Astrocyte of the spinal cord (primary cell): ENCODE measurements around the gene KRTAP29-1.

Experiments
- DNase-seq: peaks from one replicate; pipeline ENCODE4 v3.0.0; 2011; ENCODE audit warnings: low read depth, low spot score
- H3K4me3 ChIP-seq: 2 replicates; pipeline ENCODE4 v1.5.1; 2011; ENCODE audit warnings: low read depth, mild to moderate bottlenecking, low read length, moderate library complexity
- in situ Hi-C: cut with HindIII; loops from 2 replicates; pipeline ENCODE4 v1.10.0; 2017; ENCODE audit warnings: low sequenced_read_pairs
- TF ChIP-seq, protein P1 (sequence below): IDR thresholded peaks from 2 replicates; pipeline ENCODE4 v1.5.1; 2012; ENCODE audit warnings: low read depth, mild to moderate bottlenecking, low read length, inconsistent platforms

The KRTAP29-1 gene

DNA sequence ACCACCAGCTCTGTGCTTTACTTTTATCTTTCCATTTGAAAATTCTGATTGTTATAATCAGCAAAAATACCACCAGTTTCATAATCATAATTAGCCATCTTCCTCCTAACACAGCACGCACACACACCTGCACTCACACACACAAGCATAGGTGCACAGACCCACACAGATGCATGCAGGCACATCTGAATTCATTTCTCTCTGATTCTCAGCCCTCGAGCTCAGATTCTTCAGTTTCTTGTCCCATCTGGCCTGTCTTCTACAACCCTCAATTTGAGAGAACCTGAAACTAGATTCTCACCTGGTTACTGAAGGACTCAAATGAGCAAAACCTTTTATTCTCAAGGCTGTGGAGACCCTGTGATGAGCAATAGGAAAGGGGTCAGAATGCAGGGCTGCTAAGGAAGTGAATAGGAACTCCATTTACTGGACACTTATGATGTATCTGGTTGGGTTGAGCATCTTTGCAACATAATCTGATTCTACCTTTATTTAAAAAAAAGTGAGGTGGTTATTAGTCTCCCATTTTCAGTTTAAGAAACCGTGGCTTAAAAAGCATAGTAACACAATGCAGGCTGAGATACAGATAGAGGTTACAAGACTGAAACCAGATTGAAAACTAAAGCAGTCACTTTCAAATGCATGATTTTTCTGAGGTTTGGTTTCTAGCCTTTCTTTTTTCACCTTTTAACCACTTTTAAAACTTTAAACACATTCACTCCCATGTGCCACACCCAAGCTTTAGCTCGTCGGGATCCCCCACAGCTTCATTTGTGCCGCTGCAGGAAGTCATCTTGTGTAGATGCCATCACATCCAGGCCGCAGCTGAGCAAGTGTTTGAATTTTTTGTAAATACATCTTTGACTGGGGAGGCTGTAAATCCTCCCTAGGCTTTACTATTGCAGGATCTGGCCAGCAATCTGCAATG, 38.5 kb upstream of the KRTAP29-1 start:
- in situ Hi-C loops, result no loop called here
- no peak for DNase-seq
- TF ChIP-seq, protein P1, sequence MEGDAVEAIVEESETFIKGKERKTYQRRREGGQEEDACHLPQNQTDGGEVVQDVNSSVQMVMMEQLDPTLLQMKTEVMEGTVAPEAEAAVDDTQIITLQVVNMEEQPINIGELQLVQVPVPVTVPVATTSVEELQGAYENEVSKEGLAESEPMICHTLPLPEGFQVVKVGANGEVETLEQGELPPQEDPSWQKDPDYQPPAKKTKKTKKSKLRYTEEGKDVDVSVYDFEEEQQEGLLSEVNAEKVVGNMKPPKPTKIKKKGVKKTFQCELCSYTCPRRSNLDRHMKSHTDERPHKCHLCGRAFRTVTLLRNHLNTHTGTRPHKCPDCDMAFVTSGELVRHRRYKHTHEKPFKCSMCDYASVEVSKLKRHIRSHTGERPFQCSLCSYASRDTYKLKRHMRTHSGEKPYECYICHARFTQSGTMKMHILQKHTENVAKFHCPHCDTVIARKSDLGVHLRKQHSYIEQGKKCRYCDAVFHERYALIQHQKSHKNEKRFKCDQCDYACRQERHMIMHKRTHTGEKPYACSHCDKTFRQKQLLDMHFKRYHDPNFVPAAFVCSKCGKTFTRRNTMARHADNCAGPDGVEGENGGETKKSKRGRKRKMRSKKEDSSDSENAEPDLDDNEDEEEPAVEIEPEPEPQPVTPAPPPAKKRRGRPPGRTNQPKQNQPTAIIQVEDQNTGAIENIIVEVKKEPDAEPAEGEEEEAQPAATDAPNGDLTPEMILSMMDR, result no peak
- no peak overlapping the region for H3K4me3 ChIP-seq

DNA sequence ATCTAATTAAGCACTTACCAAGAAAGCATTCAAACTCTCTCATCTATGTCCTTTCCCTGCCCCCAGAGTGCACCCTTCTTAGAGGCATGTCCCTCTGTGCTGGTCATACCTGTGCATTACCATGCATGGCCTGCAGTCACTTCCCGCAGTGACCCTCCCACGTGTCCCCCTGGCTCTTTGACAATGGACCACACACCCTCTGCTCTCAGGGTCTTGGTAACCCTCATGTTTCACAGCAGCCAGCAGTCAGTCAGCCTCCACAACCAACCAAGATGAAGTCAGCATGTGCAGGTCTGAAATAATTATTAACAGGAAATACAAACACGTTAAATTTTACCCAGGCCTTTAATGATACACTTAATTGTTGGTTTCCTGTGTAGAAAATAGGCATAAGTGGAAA, 37.8 kb upstream of the KRTAP29-1 start:
- H3K4me3 ChIP-seq, result no peak overlapping the region
- DNase-seq, result no peak
- TF ChIP-seq, protein P1, result no peak
- in situ Hi-C loops, result no loop called here

DNA sequence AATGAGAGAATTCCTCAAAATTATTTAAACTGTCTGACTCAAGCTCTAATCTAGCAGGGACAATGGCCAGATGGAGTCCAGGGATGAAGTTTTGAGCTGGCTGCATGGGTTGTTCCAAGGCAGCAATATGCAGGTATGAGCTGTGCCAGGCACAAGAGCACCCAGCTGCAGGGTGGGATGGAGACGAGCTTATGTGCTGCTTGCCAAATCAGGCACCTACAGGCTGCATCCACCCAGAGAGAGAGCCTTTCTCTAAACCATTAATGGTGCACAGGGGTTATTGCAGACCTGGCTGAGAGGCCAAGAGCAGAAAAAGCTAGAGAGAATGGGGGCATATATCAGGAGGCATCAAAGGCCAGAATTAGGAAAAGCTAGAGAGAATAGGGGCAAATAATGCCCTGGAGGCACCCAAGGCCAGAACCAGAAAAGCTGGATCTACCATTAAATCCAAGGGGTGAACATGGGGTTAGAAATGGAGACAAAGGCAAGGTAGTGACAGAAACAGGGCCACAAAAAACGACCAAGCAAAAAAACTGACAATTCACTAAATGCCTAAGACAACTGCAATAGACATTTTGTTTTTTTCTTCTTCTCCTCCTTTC, 37.0 kb upstream of the KRTAP29-1 start:
- in situ Hi-C loops, result no loop called here
- DNase-seq, result no peak
- H3K4me3 ChIP-seq, result no peak overlapping the region

DNA sequence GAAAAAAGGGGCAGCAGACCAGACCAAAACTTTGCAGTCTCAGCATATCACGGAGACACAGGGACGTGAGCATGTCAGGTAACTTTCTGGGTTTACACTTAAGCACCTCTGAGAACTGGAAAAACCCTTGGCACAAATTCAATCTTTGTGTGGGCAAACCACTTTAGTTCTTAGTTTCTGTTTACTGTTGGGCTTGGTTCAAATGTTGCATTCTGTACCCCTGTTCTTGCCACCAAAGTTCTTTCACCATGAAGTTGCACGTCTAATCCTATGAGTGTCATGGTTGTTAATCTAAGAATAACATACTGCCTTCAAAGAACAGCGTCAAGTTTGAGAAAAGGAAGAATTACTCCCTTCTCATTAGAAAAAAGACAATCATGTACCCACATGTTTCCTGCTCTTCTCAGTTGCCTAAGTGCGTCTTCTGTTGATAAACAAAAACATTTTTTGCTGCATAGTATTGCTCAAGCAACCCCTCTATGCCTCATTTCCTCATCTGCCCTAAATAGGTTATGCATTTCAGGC, 36.4 kb upstream of the KRTAP29-1 start:
- no peak overlapping the region for H3K4me3 ChIP-seq
- TF ChIP-seq, protein P1, result no peak
- DNase-seq, result no peak
- in situ Hi-C loops, result no loop called here

More for the DNA sequence above, 37.0 kb upstream of the KRTAP29-1 start:
- TF ChIP-seq, protein P1, result no peak

DNA sequence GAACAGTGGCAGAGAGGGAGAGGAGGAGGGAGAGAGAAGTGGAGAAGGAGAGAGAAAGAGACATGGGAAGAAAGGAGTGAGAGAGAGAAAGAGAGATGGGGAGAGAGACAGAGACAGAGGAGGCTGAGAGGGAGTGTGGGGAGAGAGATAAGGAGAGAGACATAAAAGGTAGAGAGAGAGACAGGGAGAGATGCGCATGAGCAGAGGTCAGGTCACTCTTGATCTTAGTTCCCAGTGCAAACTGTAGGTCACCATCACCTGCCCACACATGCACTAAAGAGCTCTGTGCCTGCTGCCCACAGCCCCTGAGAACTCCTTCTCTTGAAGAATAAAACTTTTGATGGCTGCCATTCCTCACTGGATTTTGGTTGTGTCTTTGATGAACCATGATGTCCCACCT, 33.1 kb upstream of the KRTAP29-1 start:
- no peak overlapping the region for H3K4me3 ChIP-seq
- DNase-seq, result no peak
- in situ Hi-C loops, result no loop called here
- TF ChIP-seq, protein P1, result no peak

DNA sequence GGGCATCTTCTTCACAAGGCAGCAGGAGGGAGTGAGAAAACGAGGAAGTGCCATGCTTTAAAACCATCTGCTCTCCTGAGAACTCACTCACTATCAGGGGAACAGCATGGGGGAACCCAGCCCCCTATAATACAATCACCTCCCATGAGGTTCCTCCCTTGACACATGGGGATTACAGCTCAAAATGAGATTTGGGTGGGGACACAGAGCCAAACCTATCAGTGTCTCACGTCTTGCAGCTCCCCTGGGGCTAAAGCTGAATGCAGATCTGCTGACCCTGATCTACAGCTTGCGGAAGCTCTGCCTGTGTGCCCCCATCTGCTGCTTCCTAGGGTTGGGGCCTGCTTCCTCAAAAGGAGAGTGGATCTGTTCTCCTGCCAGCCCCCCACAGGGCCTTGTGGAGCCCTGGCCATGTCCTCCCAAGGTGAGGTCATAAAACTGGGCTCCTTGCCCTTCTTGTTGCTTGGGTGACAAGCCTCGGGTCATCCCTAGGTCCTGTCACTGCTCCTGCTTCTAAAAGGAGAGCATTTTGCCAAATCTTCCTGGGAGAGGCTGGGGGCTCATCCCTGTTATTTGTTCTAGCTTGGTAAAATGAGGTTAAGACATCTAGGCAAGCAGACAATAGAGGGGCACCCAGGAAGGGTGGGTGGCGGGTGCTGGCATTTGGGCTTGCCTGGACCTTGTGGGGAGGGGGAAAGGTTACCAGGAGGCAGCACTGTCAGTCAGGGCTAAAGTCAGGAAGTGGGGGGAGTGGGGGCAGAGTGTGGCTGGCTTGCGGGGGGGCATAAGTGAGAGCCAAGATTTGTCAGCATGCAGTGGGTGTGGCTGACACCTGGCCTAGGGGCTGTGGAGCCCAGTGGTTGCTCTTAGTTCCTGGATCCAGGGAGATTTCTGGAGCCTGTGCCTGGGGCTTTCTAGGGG, 32.0 kb upstream of the KRTAP29-1 start:
- H3K4me3 ChIP-seq, result no peak overlapping the region
- in situ Hi-C loops, result no loop called here
- no peak for DNase-seq
- TF ChIP-seq, protein P1, result no peak
